A204.1 (cell line): ENCODE results near the gene SUMO3.

Experiments used
- FAIRE-seq: peaks from 2 replicates; lab custom pipeline; 2012; peaks lifted over from hg19 to GRCh38; lab: Jason Lieb, UNC

The SUMO3 gene

GRCh38 chr21:44758781-44759627, 58.9 kb downstream of the SUMO3 start:
- FAIRE-seq = no peak

GRCh38 chr21:44758141-44758561, 59.7 kb downstream of the SUMO3 start:
- FAIRE-seq = no peak

- no peak for FAIRE-seq
Observed at GRCh38 chr21:44757731-44758130, 60.1 kb downstream of the SUMO3 start.

- FAIRE-seq = no peak
Observed at GRCh38 chr21:44756423-44757185, 61.3 kb downstream of the SUMO3 start.
